HL-60 (cell line): ENCODE results near the gene KIF12.

Experiments
- DNase-seq, 2 experiments: peaks; one replicate each; pipeline ENCODE4 v3.0.0-alpha.2; 2010 to 2020; ENCODE audit warnings: low read depth in 1 of 2, low spot score in 1 of 2
- H3K27ac ChIP-seq: fragments of 250-450 bp; sonication (Bioruptor Pico); replicated peaks from 2 replicates; pipeline ENCODE4 v1.5.1; 2020; ENCODE audit warnings: mild to moderate bottlenecking, moderate library complexity
- H3K27me3 ChIP-seq: fragments of 250-450 bp; sonication (Bioruptor Pico); 2 replicates; pipeline ENCODE4 v1.5.1; 2021; ENCODE audit warnings: mild to moderate bottlenecking, moderate library complexity; ENCODE audit not compliant: insufficient read depth, poor library complexity, severe bottlenecking
- H3K4me3 ChIP-seq: replicated peaks from 2 replicates; pipeline ENCODE4 v1.5.1; 2011; ENCODE audit warnings: mild to moderate bottlenecking, control low read depth, low read length; ENCODE audit not compliant: insufficient read depth
- GABPA ChIP-seq: IDR thresholded peaks from 2 replicates; pipeline ENCODE4 v1.6.1; 2012; ENCODE audit warnings: low read depth
- POLR2AphosphoS5 ChIP-seq: IDR thresholded peaks from 2 replicates; pipeline ENCODE4 v1.6.1; 2012; ENCODE audit warnings: low read depth
- SPI1 ChIP-seq: IDR thresholded peaks from 2 replicates; pipeline ENCODE4 v1.6.1; 2012; ENCODE audit warnings: low read depth, mild to moderate bottlenecking, borderline replicate concordance
- TF ChIP-seq, protein P1 (sequence below): IDR thresholded peaks from 2 replicates; pipeline ENCODE4 v1.6.1; 2012; ENCODE audit warnings: low read depth; ENCODE audit not compliant: insufficient replicate concordance
- TF ChIP-seq, protein P2 (sequence below): IDR thresholded peaks from one replicate; pipeline ENCODE4 v1.5.1; 2011; ENCODE audit warnings: low read length, control low read depth, inconsistent platforms; ENCODE audit not compliant: insufficient read depth

Gene KIF12

GRCh38 chr9:114122136-114123027 is 23.3 kb upstream of the KIF12 start:
- TF ChIP-seq POLR2AphosphoS5 (no peak), GABPA (no peak), SPI1 (no peak)
- TF ChIP-seq, protein P1, sequence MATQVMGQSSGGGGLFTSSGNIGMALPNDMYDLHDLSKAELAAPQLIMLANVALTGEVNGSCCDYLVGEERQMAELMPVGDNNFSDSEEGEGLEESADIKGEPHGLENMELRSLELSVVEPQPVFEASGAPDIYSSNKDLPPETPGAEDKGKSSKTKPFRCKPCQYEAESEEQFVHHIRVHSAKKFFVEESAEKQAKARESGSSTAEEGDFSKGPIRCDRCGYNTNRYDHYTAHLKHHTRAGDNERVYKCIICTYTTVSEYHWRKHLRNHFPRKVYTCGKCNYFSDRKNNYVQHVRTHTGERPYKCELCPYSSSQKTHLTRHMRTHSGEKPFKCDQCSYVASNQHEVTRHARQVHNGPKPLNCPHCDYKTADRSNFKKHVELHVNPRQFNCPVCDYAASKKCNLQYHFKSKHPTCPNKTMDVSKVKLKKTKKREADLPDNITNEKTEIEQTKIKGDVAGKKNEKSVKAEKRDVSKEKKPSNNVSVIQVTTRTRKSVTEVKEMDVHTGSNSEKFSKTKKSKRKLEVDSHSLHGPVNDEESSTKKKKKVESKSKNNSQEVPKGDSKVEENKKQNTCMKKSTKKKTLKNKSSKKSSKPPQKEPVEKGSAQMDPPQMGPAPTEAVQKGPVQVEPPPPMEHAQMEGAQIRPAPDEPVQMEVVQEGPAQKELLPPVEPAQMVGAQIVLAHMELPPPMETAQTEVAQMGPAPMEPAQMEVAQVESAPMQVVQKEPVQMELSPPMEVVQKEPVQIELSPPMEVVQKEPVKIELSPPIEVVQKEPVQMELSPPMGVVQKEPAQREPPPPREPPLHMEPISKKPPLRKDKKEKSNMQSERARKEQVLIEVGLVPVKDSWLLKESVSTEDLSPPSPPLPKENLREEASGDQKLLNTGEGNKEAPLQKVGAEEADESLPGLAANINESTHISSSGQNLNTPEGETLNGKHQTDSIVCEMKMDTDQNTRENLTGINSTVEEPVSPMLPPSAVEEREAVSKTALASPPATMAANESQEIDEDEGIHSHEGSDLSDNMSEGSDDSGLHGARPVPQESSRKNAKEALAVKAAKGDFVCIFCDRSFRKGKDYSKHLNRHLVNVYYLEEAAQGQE = no peak
- TF ChIP-seq, protein P2, sequence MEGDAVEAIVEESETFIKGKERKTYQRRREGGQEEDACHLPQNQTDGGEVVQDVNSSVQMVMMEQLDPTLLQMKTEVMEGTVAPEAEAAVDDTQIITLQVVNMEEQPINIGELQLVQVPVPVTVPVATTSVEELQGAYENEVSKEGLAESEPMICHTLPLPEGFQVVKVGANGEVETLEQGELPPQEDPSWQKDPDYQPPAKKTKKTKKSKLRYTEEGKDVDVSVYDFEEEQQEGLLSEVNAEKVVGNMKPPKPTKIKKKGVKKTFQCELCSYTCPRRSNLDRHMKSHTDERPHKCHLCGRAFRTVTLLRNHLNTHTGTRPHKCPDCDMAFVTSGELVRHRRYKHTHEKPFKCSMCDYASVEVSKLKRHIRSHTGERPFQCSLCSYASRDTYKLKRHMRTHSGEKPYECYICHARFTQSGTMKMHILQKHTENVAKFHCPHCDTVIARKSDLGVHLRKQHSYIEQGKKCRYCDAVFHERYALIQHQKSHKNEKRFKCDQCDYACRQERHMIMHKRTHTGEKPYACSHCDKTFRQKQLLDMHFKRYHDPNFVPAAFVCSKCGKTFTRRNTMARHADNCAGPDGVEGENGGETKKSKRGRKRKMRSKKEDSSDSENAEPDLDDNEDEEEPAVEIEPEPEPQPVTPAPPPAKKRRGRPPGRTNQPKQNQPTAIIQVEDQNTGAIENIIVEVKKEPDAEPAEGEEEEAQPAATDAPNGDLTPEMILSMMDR = no peak
- H3K27me3 ChIP-seq = peaks cover 2% of the 10 kb centered on the region
- H3K27ac ChIP-seq = no peak overlapping the region
- no peak for DNase-seq
- no peak overlapping the region for H3K4me3 ChIP-seq

DNA sequence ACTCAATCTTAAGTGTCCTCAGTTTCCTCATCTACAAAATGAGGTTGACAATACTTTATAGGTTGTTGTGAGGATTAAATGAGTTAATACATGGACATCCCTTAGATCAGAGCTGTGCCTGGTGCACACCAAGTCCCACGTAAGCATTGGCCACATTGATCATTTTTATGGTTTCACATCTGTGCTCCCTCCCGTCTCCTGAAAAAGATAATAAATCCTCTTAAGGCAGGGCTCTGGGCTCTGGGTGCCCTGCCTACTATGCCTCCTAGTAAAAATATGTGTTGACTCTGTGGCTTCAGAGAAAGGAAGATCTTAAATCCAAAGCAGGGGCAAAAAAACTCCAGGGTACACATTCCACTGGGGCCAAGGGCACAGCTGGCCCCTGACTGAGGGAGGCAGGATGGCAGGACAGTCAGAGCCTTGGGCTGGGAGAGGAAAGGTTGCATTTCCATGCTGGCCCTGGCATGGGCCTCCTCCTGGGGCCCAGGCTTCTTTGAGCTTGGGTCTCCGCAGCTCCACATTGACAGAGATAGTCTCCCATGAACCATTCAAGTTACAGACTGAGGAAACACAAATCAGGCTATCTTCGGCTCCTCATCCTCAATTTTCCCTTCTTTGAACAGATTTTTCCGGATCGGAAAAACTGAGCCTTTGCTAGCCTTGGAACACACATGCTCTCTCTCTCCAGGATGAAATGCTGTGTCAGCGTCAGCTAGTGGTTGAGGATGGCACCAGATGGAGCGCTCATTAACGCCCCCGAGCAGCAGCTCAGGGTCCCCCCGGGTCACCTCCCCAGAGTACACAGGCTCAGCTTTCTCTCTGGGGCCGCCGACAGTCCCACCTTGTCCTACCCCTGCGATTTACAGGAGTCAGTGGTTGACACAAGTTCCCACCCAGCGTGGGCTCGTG is 22.4 kb upstream of the KIF12 start:
- H3K4me3 ChIP-seq = no peak overlapping the region
- H3K27me3 ChIP-seq = peaks cover 2% of the 10 kb centered on the region
- TF ChIP-seq, protein P1 = no peak
- no peak for TF ChIP-seq POLR2AphosphoS5
- no peak for TF ChIP-seq GABPA
- TF ChIP-seq, protein P2 = no peak
- no peak for TF ChIP-seq SPI1
- no peak overlapping the region for H3K27ac ChIP-seq
- DNase-seq = no peak

DNA sequence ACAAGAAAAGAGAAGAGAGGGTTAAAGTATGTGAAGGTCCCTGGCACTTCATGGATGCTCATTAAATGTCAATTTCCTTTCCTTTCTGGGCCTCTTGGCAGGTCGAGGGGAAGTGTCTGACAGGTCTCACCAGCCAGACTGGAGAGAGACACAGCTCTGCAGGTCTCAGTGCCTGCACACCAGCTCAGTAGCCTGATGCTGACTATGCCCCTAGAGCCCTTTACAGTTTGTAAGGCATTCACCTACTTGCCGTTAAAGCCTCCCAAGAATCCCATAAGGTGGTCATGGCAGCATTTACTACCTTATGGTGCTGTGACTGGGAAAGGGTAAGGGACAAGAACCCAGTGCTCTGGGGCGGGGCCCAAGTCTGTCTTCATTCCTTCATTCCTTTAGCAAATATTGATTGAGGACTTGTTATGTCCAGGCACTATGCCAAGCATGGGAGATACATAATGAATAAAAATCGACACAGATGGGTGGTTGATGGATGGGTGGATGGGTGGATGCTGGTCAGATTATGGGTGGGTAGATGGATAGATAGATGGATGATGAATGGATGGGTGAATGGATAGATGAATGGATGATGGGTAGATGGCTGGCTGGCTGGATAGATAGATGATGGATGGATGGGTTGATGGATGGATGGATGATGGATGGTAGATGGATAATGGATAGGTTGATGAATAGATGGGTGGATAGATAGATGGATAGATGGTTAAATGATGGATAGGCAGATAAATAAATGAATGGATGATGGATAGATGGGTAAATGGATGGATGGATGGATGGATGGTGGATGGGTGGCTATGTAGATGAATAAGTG is 21.3 kb upstream of the KIF12 start:
- Histone ChIP-seq H3K27me3 (peaks cover 2% of the 10 kb centered on the region), H3K27ac (no peak overlapping the region), H3K4me3 (no peak overlapping the region)
- TF ChIP-seq GABPA (no peak), POLR2AphosphoS5 (no peak), SPI1 (no peak)
- TF ChIP-seq, protein P1 = no peak
- TF ChIP-seq, protein P2 = no peak
- DNase-seq = no peak
